NCI-H2196 (cell line): ENCODE results near the gene RPH3AL.

Experiments
- DNase-seq: peaks from one replicate; lab custom pipeline; 2025; ENCODE audit not compliant: unreplicated experiment; lab: John Stamatoyannopoulos, UW

RPH3AL gene

DNA sequence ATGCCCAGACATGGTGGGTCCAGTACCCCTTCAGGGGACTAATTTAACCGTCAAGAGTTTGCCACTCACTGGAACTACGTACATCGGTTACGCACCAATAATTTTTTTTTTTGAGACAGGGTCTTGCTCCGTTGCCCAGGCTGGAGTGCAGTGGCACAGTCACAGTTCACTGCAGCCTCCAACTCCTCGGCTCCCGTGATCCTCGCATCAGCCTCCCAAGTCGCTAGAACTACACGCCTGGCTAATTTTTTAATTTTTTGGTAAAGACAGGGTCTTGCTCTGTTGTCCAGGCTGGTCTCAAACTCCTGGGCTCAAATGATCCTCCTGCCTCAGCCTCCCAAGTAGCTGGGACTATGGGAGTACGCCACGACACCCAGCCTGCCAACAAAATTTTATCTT, 15.6 kb downstream of the RPH3AL start:
- DNase-seq: no peak

DNA sequence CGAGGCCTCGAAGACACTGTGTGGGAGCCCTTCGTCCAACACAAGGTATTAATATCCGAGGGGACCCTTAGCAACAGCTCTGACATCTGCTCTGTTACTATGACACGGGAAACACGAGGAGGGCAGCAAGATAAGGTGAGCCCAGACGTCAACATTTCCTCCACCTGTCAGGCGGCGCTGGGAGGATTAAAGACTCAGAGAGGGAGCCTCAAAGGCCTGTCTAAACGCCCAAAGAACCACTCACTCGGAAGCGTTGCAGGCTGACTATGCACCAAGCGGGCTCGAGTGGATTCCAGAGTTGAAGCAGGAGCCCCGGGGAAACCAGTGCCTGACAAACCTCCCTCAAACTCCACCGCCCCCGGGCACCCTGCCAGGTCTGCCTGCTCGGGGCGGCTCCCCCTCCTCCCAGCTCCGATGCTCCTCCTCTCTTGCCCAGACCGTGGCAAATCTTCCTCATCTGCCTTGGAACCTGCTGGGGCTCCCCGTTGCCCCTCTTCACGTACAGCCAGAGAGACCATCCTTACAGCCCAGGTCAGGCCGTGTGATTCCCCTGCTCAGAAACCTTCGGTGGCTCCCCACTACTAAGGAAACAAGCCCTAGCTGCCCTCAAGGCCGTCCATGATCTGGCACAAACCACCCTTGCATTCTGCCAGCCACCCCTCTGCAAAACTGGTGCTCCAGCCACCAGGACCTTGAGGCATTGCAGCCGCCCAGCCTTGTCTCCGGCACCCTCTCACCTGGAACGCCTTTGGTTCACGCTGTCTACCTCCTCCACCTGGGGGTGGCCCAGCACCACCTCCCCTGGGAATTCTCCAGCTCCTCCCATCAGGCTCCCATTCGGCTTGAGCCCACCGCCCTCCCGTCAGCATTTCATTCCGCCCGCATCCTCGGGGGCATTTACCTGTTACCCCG, 16.2 kb downstream of the RPH3AL start:
- peak; percentile 62 for DNase-seq

DNA sequence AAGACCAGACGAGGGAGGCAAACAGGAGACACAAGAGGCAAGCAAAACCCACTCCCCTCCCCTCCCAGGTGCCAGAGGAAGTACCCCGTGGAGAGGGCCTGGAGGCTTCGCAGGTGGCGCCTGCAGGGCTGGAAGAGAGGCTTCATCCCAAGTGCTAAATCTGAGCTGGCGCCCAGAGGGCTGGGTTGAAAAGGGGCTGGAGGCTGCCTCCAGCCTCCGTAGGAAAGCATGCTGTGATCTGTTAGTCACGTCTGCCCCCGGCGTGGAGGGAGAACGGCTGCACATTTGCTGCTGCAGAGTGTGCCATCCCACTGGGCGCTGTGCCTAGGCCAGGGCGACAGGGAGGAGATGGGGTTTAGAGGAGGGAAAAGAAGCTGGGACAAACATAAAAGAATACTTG, 16.9 kb downstream of the RPH3AL start:
- peak; percentile 57 for DNase-seq

DNA sequence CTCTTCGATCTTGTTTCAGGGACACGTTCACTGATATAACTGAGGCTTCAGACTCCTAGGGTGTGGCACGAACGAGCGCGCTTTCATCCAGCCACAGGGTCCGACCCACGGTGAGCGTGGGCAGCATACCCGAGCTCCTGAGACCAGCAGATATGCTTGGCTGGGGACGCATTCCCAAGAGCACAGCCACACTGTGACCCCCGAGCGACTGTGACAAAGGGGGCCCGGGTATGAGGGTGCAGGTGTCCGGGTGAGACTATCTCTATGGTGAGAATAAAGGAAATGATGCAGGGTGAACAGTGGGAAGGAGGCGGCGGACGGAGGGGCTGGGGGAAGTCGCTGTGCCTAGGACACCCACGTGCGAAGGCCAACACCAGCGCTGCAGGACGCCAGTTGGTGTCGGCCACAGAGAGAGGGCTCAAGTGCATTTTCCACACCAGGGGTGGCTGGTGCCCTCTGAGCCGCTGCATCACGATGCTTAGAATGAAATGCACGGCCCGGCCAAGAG, 17.6 kb downstream of the RPH3AL start:
- DNase-seq: no peak

DNA sequence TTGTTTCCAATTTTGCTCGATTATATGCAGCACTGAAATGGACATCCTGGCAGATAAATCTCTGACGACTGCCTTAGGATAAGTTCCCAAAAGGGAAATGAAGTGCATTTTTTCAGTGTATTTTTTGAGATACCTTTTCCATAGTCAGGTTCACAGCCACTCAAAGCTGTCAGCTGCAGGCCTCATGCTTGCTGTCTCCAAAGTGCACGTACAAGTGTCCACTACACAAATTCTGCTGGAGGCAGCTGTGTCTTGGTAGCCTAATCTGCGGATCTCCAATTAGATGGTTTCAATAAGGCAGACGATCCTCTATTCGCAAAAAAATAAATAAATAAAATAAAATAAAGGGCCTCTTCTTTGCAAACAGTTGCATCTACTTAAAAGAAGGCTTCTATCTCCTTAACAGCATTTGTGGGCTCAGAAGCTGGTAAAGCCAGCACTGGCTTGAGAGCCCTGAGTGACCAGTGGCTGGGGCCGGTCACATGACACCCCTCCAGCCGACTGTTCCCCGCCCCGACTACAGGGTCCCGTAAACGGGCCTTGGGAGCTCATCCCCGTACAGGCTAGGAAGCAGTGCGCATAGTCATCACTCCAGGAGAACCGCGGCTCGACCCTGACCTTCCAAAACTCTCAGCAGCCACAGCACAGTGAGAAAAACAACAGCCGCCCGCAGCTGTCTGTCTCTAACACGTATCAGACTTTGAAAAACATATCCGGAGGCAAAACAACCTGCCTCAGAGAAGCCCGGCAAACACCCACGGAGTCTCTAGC, 18.8 kb downstream of the RPH3AL start:
- DNase-seq: no peak

DNA sequence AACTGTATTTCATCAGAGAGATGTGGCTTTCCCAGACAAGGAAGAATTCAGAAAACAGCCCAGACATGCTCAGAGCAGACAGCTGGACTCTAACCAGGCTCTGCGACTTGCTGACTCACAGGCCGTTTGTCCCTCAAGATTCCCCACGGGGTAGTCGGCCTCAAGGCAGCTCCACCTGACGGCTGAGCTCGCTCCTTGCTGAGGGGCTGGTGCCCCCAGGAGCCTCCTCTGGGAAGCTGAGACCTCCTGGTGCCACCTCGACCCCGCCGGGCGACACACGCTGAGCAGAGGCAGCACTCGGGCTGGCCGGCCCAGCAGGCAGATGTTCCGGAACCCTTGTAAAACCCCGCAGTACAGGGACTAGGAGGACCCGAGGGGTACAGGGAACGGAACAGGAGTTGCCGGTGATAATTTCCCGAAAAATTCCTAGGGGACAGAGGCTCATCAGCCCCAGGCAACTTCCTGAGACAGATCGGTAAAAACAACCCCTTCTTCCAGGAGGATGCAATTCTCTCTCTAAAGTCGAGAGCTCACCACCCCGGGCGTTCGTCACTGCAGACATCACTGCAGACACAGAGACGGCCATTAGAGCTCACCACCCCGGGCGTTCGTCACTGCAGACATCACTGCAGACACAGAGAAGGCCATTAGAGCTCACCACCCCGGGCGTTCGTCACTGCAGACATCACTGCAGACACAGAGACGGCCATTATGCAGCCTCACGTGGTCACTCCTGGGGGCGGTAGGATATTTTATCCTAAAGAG, 19.9 kb downstream of the RPH3AL start:
- DNase-seq: no peak

DNA sequence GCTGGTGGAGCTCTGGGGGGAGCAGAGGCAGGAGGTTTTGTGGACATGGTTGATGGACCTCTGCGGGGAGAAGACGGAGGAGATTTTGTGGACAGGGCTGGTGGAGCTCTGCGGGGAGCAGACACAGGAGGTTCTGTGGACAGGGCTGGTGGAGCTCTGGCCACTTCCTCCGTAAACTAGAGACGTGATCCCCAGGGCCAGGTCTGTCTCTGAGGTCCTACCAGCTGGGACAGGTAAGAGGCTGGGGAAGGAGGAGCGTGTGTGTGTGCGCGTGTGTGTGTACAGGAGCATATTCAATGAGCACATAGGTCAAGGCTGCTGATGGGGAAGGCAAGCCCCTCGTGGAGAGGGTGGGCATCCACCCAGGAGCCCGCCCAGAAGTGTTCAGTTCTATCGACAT, 20.6 kb downstream of the RPH3AL start:
- no peak for DNase-seq

DNA sequence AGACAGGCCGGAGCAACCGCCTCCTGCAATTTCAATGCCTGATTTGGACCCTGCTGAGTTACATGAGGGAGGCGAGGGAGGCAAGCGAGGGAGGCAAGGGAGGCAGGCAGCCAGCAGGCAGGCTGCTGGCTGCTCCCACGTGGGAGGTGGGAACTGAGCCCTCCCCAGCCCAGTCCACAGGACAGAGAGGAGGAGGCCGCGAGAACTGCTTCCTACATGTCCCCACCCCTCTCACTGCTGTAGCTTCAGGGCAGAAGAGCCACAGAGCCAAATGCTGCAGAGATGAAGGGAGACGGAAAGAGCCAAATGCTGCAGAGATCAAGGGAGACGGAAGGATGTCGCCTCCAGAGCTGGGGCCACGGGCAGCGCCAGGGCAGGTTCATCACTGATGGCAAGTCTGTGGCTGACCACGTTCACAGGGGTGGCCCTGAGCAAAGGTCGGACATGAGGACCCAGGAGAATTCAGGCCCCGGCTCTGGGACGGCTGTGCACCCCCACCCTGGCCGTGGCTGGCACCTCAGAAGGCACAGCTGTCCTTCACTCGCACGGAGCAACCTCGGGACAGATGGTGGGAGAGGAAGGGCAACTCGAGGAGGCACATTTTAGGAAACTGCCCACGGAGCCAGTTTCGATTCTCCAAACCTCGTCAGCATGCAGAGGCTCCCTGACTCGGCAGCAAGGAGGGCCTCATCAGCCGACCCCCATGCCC, 21.5 kb downstream of the RPH3AL start:
- DNase-seq: no peak

DNA sequence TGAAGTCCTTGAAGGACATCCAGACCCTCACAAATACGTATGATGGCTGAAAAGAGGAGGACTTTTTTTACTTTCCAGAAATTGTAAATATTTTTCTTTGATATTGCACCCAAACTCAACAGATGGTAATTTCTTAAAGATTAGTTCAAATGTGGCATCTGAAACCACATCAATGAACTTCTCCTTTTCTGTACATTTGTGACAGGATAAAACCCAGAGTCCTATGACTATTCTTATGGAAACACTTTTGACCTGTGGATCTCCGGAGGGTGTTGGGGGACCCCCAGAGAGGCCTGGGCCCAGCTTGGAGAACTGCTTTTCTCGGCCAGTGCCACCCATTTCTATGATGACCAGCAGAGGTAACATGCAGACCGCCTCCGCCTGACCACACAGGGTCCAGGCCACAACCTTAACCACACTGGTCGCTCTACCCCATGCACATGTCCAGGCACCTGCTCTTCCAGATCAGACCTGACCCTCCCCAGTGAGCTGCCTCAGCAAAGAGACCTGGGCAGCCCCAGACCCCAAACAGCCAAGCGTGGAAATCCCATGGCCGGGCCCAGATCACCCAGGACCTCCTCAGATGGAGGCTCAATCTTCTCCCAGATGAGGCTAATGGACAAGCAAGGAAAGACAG, 22.7 kb downstream of the RPH3AL start:
- no peak for DNase-seq

DNA sequence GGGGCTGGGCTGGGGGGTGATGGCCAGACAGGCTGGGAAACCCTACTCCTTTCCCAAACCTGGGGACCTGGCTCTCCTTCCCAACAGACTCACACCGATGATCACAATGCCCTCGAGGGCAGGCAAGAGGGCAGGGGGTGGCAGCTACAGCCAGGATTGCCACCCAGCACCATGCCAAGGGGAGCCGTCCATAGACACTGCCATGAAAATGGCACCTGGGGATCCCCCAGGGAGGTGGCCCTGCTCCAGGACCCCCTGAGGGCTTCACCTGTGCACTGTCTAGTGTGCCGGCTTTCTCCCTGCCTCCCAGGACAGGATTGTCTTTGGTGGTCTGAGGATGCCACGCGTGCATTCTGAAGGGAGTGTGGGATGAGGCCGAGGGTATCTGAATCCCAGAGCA, 24.6 kb downstream of the RPH3AL start:
- no peak for DNase-seq

DNA sequence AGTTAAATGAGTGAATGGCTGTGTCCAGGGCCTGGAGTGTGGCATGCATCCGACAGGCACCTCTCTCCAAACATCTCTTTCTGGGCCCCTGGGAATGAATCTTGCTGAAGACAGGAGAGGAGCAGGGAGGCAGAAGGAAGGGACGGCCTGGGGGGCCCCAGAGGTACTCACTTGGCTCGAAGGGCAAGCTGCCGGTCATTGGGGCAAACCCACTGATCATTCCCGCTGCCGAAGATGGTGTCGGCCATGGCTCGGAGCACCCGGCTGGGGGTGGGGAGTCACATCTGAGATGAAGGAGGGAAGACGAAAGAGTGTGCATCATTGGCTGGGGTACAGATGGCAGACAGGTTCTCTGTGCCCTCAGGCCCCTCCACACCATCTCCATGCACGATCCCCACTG, 25.3 kb downstream of the RPH3AL start:
- DNase-seq: no peak

DNA sequence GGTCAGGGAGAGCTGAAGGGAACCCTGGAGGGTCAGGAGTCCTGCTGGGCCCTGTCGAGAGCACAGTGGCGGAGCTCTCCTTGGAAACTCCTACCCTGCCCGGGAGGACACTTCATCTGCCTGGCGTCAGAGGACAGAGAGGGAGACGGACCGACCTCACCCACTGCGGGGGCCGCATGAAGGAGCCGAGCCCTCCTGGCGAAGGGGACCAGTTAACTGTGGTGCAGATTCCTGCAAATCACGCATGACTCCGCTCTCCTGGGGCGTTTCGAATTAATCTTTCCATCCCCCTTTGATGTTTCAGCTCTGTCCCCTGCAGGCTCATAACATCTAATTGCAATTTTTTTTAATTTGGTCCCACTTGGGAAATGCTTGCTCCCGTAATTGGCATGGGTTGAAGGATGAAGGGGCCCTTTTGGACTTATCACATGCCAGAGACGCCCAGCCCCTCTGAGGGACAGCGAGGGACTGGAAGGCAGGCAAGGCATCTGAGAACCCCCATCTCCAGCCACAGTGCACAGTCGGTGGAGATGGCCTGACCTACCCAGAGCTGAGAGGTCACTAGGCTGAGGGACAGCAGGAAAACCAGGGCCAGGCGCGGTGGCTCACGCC, 26.5 kb downstream of the RPH3AL start:
- DNase-seq: no peak

DNA sequence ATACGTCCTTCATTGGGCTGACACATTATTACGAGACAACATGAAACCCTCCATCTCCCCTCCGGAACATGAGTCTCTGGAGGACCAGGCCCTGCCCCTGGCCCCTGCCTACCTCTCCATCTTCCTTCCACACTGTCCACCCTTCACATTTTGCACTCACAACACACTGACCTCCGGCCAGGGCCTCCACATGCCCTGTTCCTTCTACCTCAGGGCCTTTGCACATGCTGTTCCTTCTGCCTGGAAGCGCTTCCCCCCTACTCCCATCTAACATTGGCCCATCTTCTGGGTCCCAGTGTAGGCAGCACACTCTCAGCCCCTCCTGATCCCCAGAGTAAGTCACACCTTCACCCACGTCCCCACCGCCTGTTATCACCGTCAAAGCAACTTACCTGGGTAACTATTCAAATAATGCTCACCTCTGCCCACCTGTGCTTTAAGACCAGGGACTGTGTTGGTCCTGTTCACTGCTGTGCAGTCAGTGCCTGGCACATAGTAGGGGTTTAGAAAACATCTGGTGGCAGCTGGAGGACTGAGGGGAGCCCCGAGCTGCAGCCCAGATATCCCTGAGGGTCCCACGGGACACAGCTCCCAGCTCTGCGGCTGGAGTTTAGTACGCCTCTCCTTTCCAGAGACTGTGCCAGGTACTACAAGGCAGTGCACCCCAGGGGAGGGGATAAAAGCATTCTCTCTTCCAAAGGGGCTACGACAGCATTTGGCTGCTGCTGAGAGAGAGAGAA, 27.2 kb downstream of the RPH3AL start:
- no peak for DNase-seq

DNA sequence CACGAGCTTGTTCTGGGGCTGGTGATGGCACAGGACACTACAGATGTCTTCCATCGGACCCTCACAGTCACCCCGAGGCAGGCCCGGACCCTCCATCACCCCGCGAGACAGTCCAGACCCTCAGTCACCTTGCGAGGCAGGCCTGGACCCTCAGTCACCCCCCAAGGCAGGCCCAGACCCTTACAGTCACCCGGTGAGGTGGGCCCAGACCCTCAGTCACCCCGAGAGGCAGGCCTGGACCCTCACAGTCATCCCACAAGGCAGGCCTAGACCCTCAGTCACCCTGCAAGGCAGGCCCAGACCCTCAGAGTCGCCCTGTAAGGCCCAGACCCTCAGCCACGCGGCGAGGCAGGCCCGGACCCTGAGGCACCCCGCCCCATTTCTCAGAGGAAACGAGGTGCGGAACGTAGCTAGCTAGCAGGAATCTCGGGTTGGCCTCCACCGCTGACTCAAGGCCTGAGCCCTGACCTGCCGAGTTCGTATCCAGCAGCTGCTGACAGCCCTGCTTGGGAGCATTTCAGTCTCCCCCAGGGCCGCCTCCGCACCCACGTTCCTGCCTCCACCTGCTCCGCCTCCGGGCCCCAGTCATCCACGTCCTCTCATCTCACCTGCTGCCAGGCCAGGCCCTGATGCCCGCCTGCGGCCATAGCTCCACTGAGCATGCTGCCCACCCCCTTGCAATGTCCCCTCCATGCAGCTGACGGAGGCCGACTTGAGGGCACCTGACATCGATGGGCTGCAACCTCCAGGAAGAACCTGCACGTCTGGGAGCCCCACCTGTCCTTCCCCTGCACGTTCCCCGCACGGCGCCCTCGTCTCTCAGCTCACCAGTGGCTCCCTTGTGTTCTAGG, 28.7 kb downstream of the RPH3AL start:
- no peak for DNase-seq

DNA sequence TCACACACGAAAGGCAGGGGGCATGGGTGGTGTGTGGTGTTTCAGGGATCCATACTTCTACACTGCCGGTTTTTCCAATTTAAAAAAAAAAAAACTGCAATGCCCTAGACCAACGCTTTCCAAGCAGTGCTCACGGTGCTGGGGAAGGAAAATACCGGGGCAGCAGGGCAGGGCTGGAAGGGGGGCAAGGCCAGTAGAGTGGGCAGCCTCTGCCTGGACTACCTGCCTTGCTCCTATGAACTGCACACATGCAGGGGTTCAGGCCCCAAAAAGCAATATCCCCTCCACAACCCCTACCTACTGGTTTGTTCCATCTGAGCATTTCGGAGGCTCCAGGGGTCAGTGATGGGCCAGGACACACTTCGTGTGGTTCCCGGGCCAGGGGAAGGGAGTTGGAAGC, 29.4 kb downstream of the RPH3AL start:
- DNase-seq: no peak

DNA sequence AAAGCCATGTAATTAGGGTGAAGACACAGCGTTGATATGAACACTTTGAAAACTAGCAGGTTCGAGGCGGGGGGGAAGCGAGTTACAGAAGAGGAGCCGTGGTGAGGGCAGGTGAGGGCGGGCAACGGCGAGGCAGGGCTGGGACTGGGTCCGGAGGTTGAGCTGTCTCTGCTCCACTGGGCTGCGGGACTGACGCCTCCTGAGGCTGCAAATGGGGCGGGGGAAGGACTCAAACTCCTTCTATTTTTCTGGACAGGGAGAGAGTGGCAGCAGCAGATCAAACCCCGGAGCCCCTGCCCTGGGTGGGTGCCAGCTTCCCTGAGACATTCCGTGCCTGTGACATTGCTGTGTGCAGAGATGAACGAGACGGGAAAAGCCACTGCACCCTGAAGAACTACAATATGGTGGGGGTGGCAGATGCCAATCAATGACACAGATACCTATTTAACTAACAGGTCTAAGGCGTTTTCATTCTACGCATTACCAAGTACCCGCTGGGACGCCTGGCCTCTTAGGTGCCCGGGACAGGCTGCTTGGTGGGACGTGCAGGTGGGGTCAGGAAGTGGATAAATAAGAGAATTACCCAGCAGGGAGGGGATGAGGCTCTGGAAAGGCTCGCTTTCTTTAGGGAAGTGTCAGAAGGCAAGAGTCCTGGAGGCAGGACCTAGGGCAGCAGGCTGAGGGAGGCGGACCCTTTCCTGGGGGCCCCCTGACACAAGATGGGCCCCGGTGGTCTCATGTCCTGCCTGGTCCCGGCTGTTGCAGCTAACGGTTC, 30.4 kb downstream of the RPH3AL start:
- DNase-seq: no peak

DNA sequence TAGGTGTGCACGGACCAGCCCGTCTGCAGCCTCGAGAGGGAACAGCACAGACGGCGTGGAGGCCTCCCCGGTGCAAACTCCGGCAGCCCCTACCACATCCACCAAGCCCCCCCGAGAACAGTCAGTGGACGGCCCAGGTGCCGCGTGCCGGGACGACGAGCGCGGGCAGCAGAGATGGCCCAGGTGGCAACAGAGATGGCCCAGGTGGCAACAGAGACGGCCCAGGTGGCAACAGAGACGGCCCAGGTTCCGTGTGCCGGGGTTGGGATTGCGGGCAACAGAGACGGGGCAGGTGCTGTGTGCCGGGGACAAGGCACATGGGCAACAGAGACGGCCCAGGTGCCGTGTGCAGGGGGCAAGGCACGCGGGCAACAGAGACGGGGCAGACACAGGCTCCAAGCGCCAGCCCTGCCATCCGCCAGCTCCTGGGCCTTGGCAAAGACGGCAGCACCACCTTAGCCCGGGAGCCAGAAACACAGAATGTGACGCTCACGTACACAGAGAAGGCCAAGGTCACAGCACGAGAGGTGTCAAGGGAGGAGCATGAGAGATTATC, 31.1 kb downstream of the RPH3AL start:
- no peak for DNase-seq
